HepG2 (cell line): ENCODE results near the gene HOXC11. TPM values are rescaled to one million over a fixed set of nuclear protein-coding genes. Genes with fewer than 3 reads are reported as not detected.

Source experiments
- ATAC-seq: fragments of 200-7000 bp; cut with Tn5 transposase; 3 replicates; pipeline ENCODE4 v1.9.1; 2020; ENCODE audit warnings: mild to moderate bottlenecking, moderate library complexity
- BruUV-seq: library from RNA; stranded (reverse); fragments of 400-500 nt; replicated peaks from 2 replicates; lab custom pipeline; 2021; lab: Mats Ljungman, UMichigan
- CTCF ChIA-PET: fragments of 300-600 bp; formaldehyde crosslinking; extraction: SDS; loops from one replicate; lab custom pipeline; 2021; ENCODE audit warnings: low total read pairs, inconsistent platforms, low intra/inter-chr PET ratio; lab: Yijun Ruan, JAX
- POLR2A ChIA-PET: fragments of 350-600 bp; sonication (Branson Sonifier 250); formaldehyde crosslinking; loops from one replicate; lab custom pipeline; 2020; ENCODE audit warnings: antibody characterized with exemption, inconsistent platforms; lab: Yijun Ruan, JAX
- DNase-seq: peaks from one replicate; pipeline ENCODE4 v3.0.0-alpha.2; 2015; ENCODE audit warnings: low spot score
- FAIRE-seq: peaks from 3 replicates; lab custom pipeline; 2011; peaks lifted over from hg19 to GRCh38; lab: Jason Lieb, UNC
- H2AFZ ChIP-seq: one replicate; pipeline ENCODE4 v1.6.1; 2011; ENCODE audit warnings: low read length, inconsistent platforms
- H3K27ac ChIP-seq: fragments of 300-600 bp; 3 replicates; pipeline ENCODE4 v1.8.0; 2011; ENCODE audit warnings: mixed run types, mild to moderate bottlenecking, mixed read lengths, low read length, inconsistent platforms; ENCODE audit not compliant: insufficient read depth; ENCODE audit errors: extremely low read length
- H3K27me3 ChIP-seq, 2 experiments: fragments of 200-600 bp in 1 of 2; 2 replicates in 1 of 2; 3 replicates in 1 of 2; pipeline versions ENCODE4 v1.6.0 to v1.8.0; 2011; ENCODE audit warnings: low read length in 2 of 2, mild to moderate bottlenecking in 2 of 2, moderate library complexity in 2 of 2, inconsistent platforms in 1 of 2; ENCODE audit not compliant: insufficient read depth in 2 of 2, control insufficient read depth in 1 of 2
- H3K36me3 ChIP-seq, 2 experiments: fragments of 200-600 bp in 1 of 2; replicated peaks in 1 of 2; 2 replicates in 1 of 2; 3 replicates in 1 of 2; pipeline versions ENCODE4 v1.5.1 to v1.8.0; 2011; ENCODE audit warnings: low read length in 2 of 2, inconsistent platforms in 1 of 2; ENCODE audit not compliant: insufficient read depth in 2 of 2, control insufficient read depth in 1 of 2
- H3K4me1 ChIP-seq: 2 replicates; pipeline ENCODE4 v1.5.1; 2012; ENCODE audit warnings: low read length, inconsistent platforms; ENCODE audit not compliant: insufficient read depth
- H3K4me2 ChIP-seq: 2 replicates; pipeline ENCODE4 v1.6.0; 2011; ENCODE audit warnings: low read depth, low read length, inconsistent platforms
- H3K4me3 ChIP-seq, 3 experiments: fragments of 200-600 bp in 1 of 3; sonication (generic), shearing (Covaris generic) in 1 of 3; replicated peaks in 1 of 3; 2 replicates each; pipeline ENCODE4 v1.5.1; 2011 to 2016; ENCODE audit warnings: low read length in 3 of 3, inconsistent platforms in 2 of 3, low read depth in 2 of 3, mild to moderate bottlenecking in 2 of 3, control low read depth in 1 of 3, mixed read lengths in 1 of 3; ENCODE audit not compliant: insufficient read depth in 1 of 3
- H3K79me2 ChIP-seq: one replicate; pipeline ENCODE4 v1.6.1; 2011; ENCODE audit warnings: low read length, inconsistent platforms; ENCODE audit not compliant: insufficient read depth
- H3K9ac ChIP-seq: 2 replicates; pipeline ENCODE4 v1.6.0; 2011; ENCODE audit warnings: mild to moderate bottlenecking, low read depth, low read length, inconsistent platforms; ENCODE audit not compliant: insufficient read depth
- H3K9me3 ChIP-seq: 2 replicates; pipeline ENCODE4 v1.5.1; 2012; ENCODE audit warnings: mild to moderate bottlenecking, low read length
- H4K20me1 ChIP-seq: 2 replicates; pipeline ENCODE4 v1.6.0; 2011; ENCODE audit warnings: inconsistent platforms, mild to moderate bottlenecking, low read length, moderate library complexity; ENCODE audit not compliant: insufficient read depth
- AGO2 ChIP-seq: fragments of 200-400 bp; formaldehyde crosslinking; optimal IDR thresholded peaks from 2 replicates; pipeline ENCODE3; 2017; ENCODE audit warnings: mild to moderate bottlenecking, low read depth, low read length, moderate library complexity
- ISL2 ChIP-seq: sonication (generic); formaldehyde crosslinking; IDR thresholded peaks from 2 replicates; pipeline ENCODE4 v1.5.0; 2020; ENCODE audit warnings: missing genetic modification reagents
- JDP2 ChIP-seq: sonication (generic); formaldehyde crosslinking; IDR thresholded peaks from 2 replicates; pipeline ENCODE4 v1.8.1; 2022; ENCODE audit warnings: missing genetic modification reagents, borderline replicate concordance
- MEF2D ChIP-seq: sonication (generic); formaldehyde crosslinking; IDR thresholded peaks from 2 replicates; pipeline ENCODE4 v1.5.1; 2020; ENCODE audit warnings: mild to moderate bottlenecking, missing genetic modification reagents
- MIER3 ChIP-seq: IDR thresholded peaks from 2 replicates; pipeline ENCODE4 v1.6.1; 2016; ENCODE audit warnings: missing compliant biosample characterization, borderline replicate concordance
- SATB2 ChIP-seq: sonication (generic); formaldehyde crosslinking; IDR thresholded peaks from 2 replicates; pipeline ENCODE4 v1.5.0; 2020; ENCODE audit warnings: missing genetic modification reagents
- SOX13 ChIP-seq, 3 experiments: fragments of 450-650 bp in 1 of 3; sonication (generic) in 1 of 3; formaldehyde crosslinking in 1 of 3; IDR thresholded peaks in 2 of 3; conservative IDR thresholded peaks in 1 of 3; 2 replicates each; pipeline versions ENCODE4 v1.5.0 to v1.6.1; 2016 to 2020; ENCODE audit warnings: antibody characterized with exemption in 1 of 3, mild to moderate bottlenecking in 1 of 3, missing compliant biosample characterization in 1 of 3, missing genetic modification reagents in 1 of 3, moderate library complexity in 1 of 3
- TARDBP ChIP-seq: sonication (generic); formaldehyde crosslinking; IDR thresholded peaks from 2 replicates; pipeline ENCODE4 v1.8.0; 2022; ENCODE audit warnings: mild to moderate bottlenecking, missing genetic modification reagents
- ZBTB42 ChIP-seq: sonication (generic); formaldehyde crosslinking; IDR thresholded peaks from 2 replicates; pipeline ENCODE4 v1.5.0; 2020; ENCODE audit warnings: mild to moderate bottlenecking, missing genetic modification reagents
- ZC3H4 ChIP-seq: sonication (generic); formaldehyde crosslinking; IDR thresholded peaks from 2 replicates; pipeline ENCODE4 v1.4.0; 2020; ENCODE audit warnings: missing genetic modification reagents, borderline replicate concordance
- ZNF160 ChIP-seq: sonication (generic); formaldehyde crosslinking; IDR thresholded peaks from 2 replicates; pipeline ENCODE4 v1.8.0; 2022; ENCODE audit warnings: mild to moderate bottlenecking, inconsistent platforms, missing genetic modification reagents
- ZNF326 ChIP-seq: sonication (generic); formaldehyde crosslinking; IDR thresholded peaks from 2 replicates; pipeline ENCODE4 v1.4.0; 2020; ENCODE audit warnings: missing genetic modification reagents, borderline replicate concordance
- WGBS: methylation state at CpG from one replicate; pipeline ENCODE4 v1.1.6; 2017; ENCODE audit warnings: low lambda C conversion rate; 5-methylcytosine and 5-hydroxymethylcytosine counted together
- in situ Hi-C: cut with HindIII; loops from 2 replicates; pipeline ENCODE4 v1.10.0; 2017; ENCODE audit warnings: low pct_unique_long_range_greater_than_20kb; ENCODE audit not compliant: extremely low pct_ligation_motif_present
- intact Hi-C: fragments of 100-400 bp; cut with micrococcal nuclease; formaldehyde crosslinking; loops from one replicate; pipeline ENCODE4 v1.10.0; 2022; ENCODE audit not compliant: unreplicated experiment
- polyA plus RNA-seq, 8 experiments: library from polyadenylated mRNA; depleted of rRNA in 3 of 8; stranded (reverse) in 7 of 8; unstranded in 1 of 8; fragments of >200 nt; fragmentation: Illumina TruSeq in 4 of 8; extraction: Trizol in 4 of 8; gene quantifications; 2 replicates each; pipeline versions ENCODE4 v1.2.1 to v1.2.3, GENCODE V29; 2011 to 2016; ENCODE audit warnings: low read depth in 4 of 8, missing spikeins in 1 of 8, mixed read lengths in 1 of 8; ENCODE audit not compliant: insufficient read depth in 1 of 8
- total RNA-seq, 5 experiments: library from RNA; depleted of rRNA; stranded (reverse); fragments of >200 nt; fragmentation: Illumina TruSeq; extraction: Trizol; gene quantifications; 2 replicates each; pipeline ENCODE4 v1.2.3, GENCODE V29; 2016; ENCODE audit warnings: low read depth in 1 of 5
- TF ChIP-seq, protein P1 (sequence below), 2 experiments: sonication (generic) in 1 of 2; formaldehyde crosslinking in 1 of 2; IDR thresholded peaks; 2 replicates each; pipeline versions ENCODE4 v1.4.0 to v1.6.1; 2016 to 2020; ENCODE audit warnings: borderline replicate concordance in 1 of 2, low read depth in 1 of 2, mild to moderate bottlenecking in 1 of 2, missing genetic modification reagents in 1 of 2
- TF ChIP-seq, protein P2 (sequence below), 2 experiments: fragments of 450-650 bp in 1 of 2; sonication (generic) in 1 of 2; formaldehyde crosslinking; IDR thresholded peaks; 2 replicates each; pipeline versions ENCODE4 v1.5.0 to v1.8.0; 2020 to 2022; ENCODE audit warnings: mild to moderate bottlenecking in 1 of 2, missing genetic modification reagents in 1 of 2
- TF ChIP-seq, protein P3 (sequence below): sonication (generic); formaldehyde crosslinking; IDR thresholded peaks from 2 replicates; pipeline ENCODE4 v1.8.0; 2022; ENCODE audit warnings: missing genetic modification reagents, mild to moderate bottlenecking, borderline replicate concordance

The HOXC11 gene
- total and polyA plus RNA-seq, 2 of the 13 experiments (the other 11 are each of a cell fraction or from before 2014, with no cell fraction given): not detected

DNA sequence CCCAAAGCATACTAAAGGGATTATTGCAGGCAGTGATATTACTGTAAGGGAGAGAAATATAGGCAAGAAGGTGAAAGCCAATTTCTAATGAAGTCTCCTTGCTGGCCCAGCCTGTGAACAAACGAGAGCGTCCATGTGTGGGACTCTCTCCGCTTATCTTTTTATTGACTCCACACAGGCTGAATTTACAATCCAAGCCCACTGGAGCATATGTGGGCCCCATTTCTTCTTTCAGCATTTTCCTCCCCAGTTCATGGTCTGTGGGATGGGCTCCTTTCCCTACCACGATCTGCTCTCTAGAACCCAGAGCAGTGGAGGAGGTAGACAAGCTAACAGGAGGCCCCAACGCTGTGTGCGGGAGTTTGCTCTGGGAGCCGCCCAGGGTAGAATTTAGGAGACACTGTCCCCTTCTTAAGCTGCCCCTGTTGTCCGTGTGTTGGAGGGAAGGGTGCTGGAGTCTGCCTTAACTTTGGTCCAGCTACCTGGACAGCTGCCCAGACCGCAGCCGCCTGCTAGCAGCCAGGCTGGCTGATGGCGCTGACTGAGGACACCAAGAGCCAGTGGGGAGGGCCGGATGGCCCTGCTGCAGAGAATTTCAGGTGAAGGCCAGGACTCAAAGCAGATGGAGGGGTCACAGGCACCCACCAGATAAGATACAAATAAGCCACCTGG is 3.2 kb upstream of the HOXC11 start (continued):
- TF ChIP-seq, protein P1, sequence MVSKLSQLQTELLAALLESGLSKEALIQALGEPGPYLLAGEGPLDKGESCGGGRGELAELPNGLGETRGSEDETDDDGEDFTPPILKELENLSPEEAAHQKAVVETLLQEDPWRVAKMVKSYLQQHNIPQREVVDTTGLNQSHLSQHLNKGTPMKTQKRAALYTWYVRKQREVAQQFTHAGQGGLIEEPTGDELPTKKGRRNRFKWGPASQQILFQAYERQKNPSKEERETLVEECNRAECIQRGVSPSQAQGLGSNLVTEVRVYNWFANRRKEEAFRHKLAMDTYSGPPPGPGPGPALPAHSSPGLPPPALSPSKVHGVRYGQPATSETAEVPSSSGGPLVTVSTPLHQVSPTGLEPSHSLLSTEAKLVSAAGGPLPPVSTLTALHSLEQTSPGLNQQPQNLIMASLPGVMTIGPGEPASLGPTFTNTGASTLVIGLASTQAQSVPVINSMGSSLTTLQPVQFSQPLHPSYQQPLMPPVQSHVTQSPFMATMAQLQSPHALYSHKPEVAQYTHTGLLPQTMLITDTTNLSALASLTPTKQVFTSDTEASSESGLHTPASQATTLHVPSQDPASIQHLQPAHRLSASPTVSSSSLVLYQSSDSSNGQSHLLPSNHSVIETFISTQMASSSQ (IDR thresholded peaks at IDR 0.05; ENCODE audit: low read depth): no peak
- TF ChIP-seq, protein P1 (CRISPR knock-in tag; IDR thresholded peaks at IDR 0.05; ENCODE audit: borderline replicate concordance): no peak
- TF ChIP-seq, protein P2, sequence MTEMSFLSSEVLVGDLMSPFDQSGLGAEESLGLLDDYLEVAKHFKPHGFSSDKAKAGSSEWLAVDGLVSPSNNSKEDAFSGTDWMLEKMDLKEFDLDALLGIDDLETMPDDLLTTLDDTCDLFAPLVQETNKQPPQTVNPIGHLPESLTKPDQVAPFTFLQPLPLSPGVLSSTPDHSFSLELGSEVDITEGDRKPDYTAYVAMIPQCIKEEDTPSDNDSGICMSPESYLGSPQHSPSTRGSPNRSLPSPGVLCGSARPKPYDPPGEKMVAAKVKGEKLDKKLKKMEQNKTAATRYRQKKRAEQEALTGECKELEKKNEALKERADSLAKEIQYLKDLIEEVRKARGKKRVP (CRISPR knock-in tag; IDR thresholded peaks at IDR 0.05): no peak

DNA sequence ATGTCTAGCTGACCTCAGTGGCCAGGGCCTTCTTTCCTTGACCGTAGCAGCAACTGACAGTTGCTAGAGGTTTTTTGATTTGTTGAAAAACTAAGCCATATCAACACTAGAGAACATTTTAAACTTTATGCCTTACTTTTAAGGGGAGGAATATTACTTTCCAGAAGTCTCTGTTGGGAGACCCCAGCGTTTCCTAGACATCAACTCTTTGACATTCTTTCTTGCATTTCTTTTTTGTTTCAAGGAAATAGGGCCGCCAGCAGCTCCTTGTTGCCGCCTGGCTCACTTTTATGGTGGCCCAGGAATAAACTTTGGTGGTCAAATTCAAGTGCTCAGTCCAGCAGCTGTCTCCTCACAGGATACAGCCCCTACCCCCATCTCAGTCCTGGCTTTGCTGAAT is 2.5 kb upstream of the HOXC11 start:
- no peaks in the 10 kb centered on the region for H3K9me3 ChIP-seq
- H3K4me3 ChIP-seq: no peak overlapping the region
- no peak overlapping the region for H3K9ac ChIP-seq
- FAIRE-seq: no peak
- in situ Hi-C loops: no loop called here
- H3K4me1 ChIP-seq: peaks cover 12% of the 10 kb centered on the region; the same call in 1 of the 2 replicates
- H3K4me2 ChIP-seq: no peak overlapping the region
- no TSS peak for BruUV-seq
- ATAC-seq: no peak
- POLR2A ChIA-PET: no interaction called here
- no peaks in the 10 kb centered on the region for H3K36me3 ChIP-seq
- H2AFZ ChIP-seq: no peak overlapping the region
- no peak overlapping the region for H3K27ac ChIP-seq
- WGBS: 2% methylated on average over 3 of the region's 4 CpGs
- no peaks in the 10 kb centered on the region for H3K79me2 ChIP-seq
- CTCF ChIA-PET: no interaction called here
- DNase-seq: no peak
- intact Hi-C loops: no loop called here
- H3K27me3 ChIP-seq: peaks cover 17 to 97% of the 10 kb centered on the region in 2 experiments
- 0 out of 2 replicates have a peak, but pooled peaks cover 2% of the 10 kb centered on the region for H4K20me1 ChIP-seq
- TF ChIP-seq JDP2 (no peak), ZC3H4 (CRISPR knock-in tag) (no peak), SATB2 (no peak), ZNF326 (CRISPR knock-in tag) (no peak), AGO2 (no peak), SOX13 (IDR thresholded peaks at IDR 0.05) (no peak), SOX13 (CRISPR knock-in tag; conservative IDR thresholded peaks at IDR 0.05 in 1 of 2, IDR thresholded peaks at IDR 0.05 in 1 of 2) (no peak), MIER3 (CRISPR knock-in tag) (no peak), ISL2 (CRISPR knock-in tag) (no peak), TARDBP (CRISPR knock-in tag) (no peak), MEF2D (CRISPR knock-in tag) (no peak), ZNF160 (CRISPR knock-in tag) (no peak), ZBTB42 (CRISPR knock-in tag) (no peak)
- TF ChIP-seq, protein P3, sequence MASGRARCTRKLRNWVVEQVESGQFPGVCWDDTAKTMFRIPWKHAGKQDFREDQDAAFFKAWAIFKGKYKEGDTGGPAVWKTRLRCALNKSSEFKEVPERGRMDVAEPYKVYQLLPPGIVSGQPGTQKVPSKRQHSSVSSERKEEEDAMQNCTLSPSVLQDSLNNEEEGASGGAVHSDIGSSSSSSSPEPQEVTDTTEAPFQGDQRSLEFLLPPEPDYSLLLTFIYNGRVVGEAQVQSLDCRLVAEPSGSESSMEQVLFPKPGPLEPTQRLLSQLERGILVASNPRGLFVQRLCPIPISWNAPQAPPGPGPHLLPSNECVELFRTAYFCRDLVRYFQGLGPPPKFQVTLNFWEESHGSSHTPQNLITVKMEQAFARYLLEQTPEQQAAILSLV (CRISPR knock-in tag): no peak
